Posterior vena cava (tissue), 2 donors: Measurements from ENCODE around the gene SLC9B2. TPM values are rescaled to one million over a fixed set of nuclear protein-coding genes. Genes with fewer than 3 reads are reported as not detected.

ENCODE experiments used
- total RNA-seq, 2 donors: library from RNA; stranded (reverse); fragmentation: NEBNext Ultra II Directional; extraction: Animal tissue kit (Norgen Biotek cat#: 25700); gene quantifications; one replicate each; pipeline ENCODE4 v1.2.1, GENCODE V29; 2021
- donor health status: DM: yes; HTN: yes; CAD: no.
- donor health status: DM: yes; HTN: yes; CAD: no.

SLC9B2 gene
- total RNA-seq, 2 donors from 2014 or later: 14.6 to 18.7 TPM

Other genes starting within 250 kb of the SLC9B2 start
- gene UBE2D3, start 249.2 kb downstream of the SLC9B2 start, total RNA-seq: 100 to 1,000 TPM; 216 to 257 TPM
- 10 to 100 TPM; 15.3 to 22.5 TPM for gene CISD2, start 207.8 kb downstream of the SLC9B2 start, total RNA-seq
- gene SLC9B1, start 57.1 kb downstream of the SLC9B2 start, total RNA-seq: 1 to 10 TPM; 1.1 to 1.4 TPM
- gene BDH2, start 23.1 kb upstream of the SLC9B2 start, total RNA-seq: 10 to 100 TPM; 40.1 to 41.2 TPM
- gene CENPE, start 121.6 kb upstream of the SLC9B2 start, total RNA-seq: 1 to 10 TPM; 1.9 to 2.2 TPM